Caco-2 (cell line): ENCODE results near the gene PCDHGB2. TPM values are rescaled to one million over a fixed set of nuclear protein-coding genes. Genes with fewer than 3 reads are reported as not detected.

ENCODE experiments used
- BruUV-seq: library from RNA; stranded (reverse); fragments of 400-500 nt; replicated peaks from 2 replicates; lab custom pipeline; 2021; lab: Mats Ljungman, UMichigan
- CTCF ChIA-PET: fragments of 300-600 bp; sonication (Branson Sonifier 250); formaldehyde crosslinking; loops from one replicate; lab custom pipeline; 2022; ENCODE audit warnings: antibody characterized with exemption; lab: Charles Lee
- POLR2A ChIA-PET: fragments of 300-600 bp; sonication (Branson Sonifier 250); formaldehyde crosslinking; loops from one replicate; lab custom pipeline; 2022; ENCODE audit warnings: antibody characterized with exemption; lab: Charles Lee
- DNase-seq, 2 experiments: peaks; one replicate each; pipeline versions ENCODE4 v3.0.0 to v3.0.0-alpha.2; 2020 to 2022
- H3K27me3 ChIP-seq: replicated peaks from 2 replicates; pipeline ENCODE4 v1.6.0; 2011; ENCODE audit warnings: low read length; ENCODE audit not compliant: control insufficient read depth, insufficient read depth
- H3K36me3 ChIP-seq: 2 replicates; pipeline ENCODE4 v1.5.1; 2011; ENCODE audit warnings: low read length; ENCODE audit not compliant: control insufficient read depth, insufficient read depth
- H3K4me1 ChIP-seq: fragments of 250-450 bp; sonication (Bioruptor Pico); 2 replicates; pipeline ENCODE4 v1.5.1; 2020; ENCODE audit warnings: mild to moderate bottlenecking
- H3K4me3 ChIP-seq: 2 replicates; pipeline ENCODE4 v1.5.1; 2011; ENCODE audit warnings: low read depth, mild to moderate bottlenecking, control low read depth, low read length
- H3K9me3 ChIP-seq: fragments of 250-450 bp; sonication (Bioruptor Pico); 2 replicates; pipeline ENCODE4 v1.5.1; 2020; ENCODE audit warnings: mild to moderate bottlenecking, moderate library complexity
- H3K27ac Mint-ChIP-seq: one replicate; pipeline ENCODE4 v1.8.0; 2022; ENCODE audit warnings: mixed read lengths; ENCODE audit not compliant: unreplicated experiment
- H3K27me3 Mint-ChIP-seq: one replicate; pipeline ENCODE4 v1.8.0; 2022; ENCODE audit warnings: mixed read lengths; ENCODE audit not compliant: insufficient read depth, unreplicated experiment
- H3K36me3 Mint-ChIP-seq: one replicate; pipeline ENCODE4 v1.8.0; 2022; ENCODE audit warnings: mild to moderate bottlenecking, mixed read lengths; ENCODE audit not compliant: insufficient read depth, unreplicated experiment
- H3K4me1 Mint-ChIP-seq: one replicate; pipeline ENCODE4 v1.8.0; 2022; ENCODE audit warnings: low read depth, mixed read lengths; ENCODE audit not compliant: unreplicated experiment
- H3K4me3 Mint-ChIP-seq: one replicate; pipeline ENCODE4 v1.8.0; 2022; ENCODE audit warnings: mild to moderate bottlenecking, moderate library complexity, mixed read lengths; ENCODE audit not compliant: unreplicated experiment
- H3K9me3 Mint-ChIP-seq: one replicate; pipeline ENCODE4 v1.8.0; 2022; ENCODE audit warnings: mixed read lengths; ENCODE audit not compliant: unreplicated experiment
- intact Hi-C: fragments of 100-400 bp; cut with micrococcal nuclease; formaldehyde crosslinking; loops from one replicate; pipeline ENCODE4 v1.10.0; 2022; ENCODE audit not compliant: unreplicated experiment
- total RNA-seq: library from RNA; stranded (reverse); gene quantifications from 2 replicates; pipeline ENCODE4 v1.2.3, GENCODE V29; 2022
- TF ChIP-seq, protein P1 (sequence below), 2 experiments: fragments of 200-600 bp in 1 of 2; IDR thresholded peaks; 1 replicate in 1 of 2; 2 replicates in 1 of 2; pipeline versions ENCODE4 v1.5.1 to v1.8.0; 2011 to 2022; ENCODE audit warnings: antibody characterized with exemption in 1 of 2, control low read depth in 1 of 2, inconsistent platforms in 1 of 2, low read depth in 1 of 2, low read length in 1 of 2, mild to moderate bottlenecking in 1 of 2, moderate library complexity in 1 of 2; ENCODE audit not compliant: insufficient read depth in 1 of 2, severe bottlenecking in 1 of 2, unreplicated experiment in 1 of 2

Gene PCDHGB2
- total RNA-seq, 1 experiment from 2014 or later, result 1.3 TPM

DNA sequence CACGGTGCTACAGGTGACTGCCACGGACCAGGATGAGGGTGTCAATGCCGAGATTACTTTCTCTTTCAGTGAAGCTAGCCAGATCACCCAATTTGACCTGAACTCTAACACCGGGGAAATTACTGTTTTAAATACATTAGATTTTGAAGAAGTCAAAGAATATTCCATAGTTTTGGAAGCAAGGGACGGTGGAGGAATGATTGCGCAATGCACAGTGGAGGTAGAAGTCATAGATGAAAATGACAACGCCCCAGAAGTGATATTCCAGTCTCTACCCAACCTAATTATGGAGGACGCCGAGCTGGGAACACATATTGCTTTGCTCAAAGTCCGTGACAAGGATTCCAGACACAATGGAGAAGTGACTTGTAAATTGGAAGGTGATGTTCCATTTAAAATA lies 28.9 kb downstream of the PCDHGB2 start:
- no peak for DNase-seq
- intact Hi-C loops, result no loop called here
- H3K4me1 Mint-ChIP-seq, result no peaks in the 10 kb centered on the region
- H3K4me3 ChIP-seq, result no peak overlapping the region
- TF ChIP-seq, protein P1, sequence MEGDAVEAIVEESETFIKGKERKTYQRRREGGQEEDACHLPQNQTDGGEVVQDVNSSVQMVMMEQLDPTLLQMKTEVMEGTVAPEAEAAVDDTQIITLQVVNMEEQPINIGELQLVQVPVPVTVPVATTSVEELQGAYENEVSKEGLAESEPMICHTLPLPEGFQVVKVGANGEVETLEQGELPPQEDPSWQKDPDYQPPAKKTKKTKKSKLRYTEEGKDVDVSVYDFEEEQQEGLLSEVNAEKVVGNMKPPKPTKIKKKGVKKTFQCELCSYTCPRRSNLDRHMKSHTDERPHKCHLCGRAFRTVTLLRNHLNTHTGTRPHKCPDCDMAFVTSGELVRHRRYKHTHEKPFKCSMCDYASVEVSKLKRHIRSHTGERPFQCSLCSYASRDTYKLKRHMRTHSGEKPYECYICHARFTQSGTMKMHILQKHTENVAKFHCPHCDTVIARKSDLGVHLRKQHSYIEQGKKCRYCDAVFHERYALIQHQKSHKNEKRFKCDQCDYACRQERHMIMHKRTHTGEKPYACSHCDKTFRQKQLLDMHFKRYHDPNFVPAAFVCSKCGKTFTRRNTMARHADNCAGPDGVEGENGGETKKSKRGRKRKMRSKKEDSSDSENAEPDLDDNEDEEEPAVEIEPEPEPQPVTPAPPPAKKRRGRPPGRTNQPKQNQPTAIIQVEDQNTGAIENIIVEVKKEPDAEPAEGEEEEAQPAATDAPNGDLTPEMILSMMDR (IDR thresholded peaks at IDR 0.05; ENCODE audit: insufficient read depth in 1 of 2, low read depth in 1 of 2, low read length in 1 of 2, severe bottlenecking in 1 of 2, unreplicated experiment in 1 of 2), result no peak
- no peaks in the 10 kb centered on the region for H3K27me3 Mint-ChIP-seq
- POLR2A ChIA-PET, result no interaction called here
- no peaks in the 10 kb centered on the region for H3K27me3 ChIP-seq
- peaks cover 19% of the 10 kb centered on the region for H3K9me3 Mint-ChIP-seq
- BruUV-seq, result no TSS peak
- H3K4me1 ChIP-seq, result no peaks in the 10 kb centered on the region
- H3K9me3 ChIP-seq, result no peaks in the 10 kb centered on the region
- H3K36me3 Mint-ChIP-seq, result no peaks in the 10 kb centered on the region
- H3K4me3 Mint-ChIP-seq, result no peak overlapping the region
- H3K36me3 ChIP-seq, result no peaks in the 10 kb centered on the region
- H3K27ac Mint-ChIP-seq, result no peak overlapping the region
- CTCF ChIA-PET, result interaction anchor here (0.8 kb wide), 1 partner anchor 9 kb away, joined by 3 read pairs; the partner anchor contains the start of gene PCDHGB5

DNA sequence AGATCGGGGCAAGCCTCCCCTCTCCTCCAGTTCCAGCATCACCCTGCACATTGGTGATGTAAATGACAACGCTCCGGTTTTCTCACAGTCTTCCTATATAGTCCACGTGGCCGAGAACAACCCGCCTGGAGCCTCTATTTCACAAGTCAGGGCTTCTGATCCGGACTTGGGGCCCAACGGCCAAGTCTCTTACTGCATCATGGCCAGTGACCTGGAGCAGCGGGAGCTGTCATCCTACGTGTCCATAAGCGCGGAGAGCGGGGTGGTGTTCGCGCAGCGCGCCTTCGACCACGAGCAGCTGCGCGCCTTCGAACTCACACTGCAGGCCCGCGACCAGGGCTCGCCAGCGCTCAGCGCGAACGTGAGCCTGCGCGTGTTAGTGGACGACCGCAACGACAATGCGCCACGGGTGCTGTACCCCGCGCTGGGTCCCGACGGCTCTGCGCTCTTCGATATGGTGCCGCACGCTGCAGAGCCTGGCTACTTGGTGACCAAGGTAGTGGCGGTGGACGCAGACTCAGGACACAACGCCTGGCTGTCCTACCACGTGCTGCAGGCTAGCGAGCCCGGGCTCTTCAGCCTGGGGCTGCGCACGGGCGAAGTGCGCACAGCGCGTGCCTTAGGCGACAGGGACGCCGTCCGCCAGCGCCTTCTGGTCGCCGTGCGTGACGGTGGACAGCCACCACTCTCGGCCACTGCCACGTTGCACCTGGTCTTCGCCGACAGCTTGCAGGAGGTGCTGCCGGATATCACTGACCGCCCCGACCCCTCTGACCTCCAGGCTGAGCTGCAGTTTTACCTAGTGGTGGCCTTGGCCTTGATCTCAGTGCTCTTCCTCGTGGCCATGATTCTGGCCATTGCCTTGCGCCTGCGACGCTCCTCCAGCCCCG lies 29.6 kb downstream of the PCDHGB2 start:
- Histone ChIP-seq H3K9me3 (no peaks in the 10 kb centered on the region), H3K4me3 (no peak overlapping the region), H3K27me3 (no peaks in the 10 kb centered on the region), H3K4me1 (no peaks in the 10 kb centered on the region), H3K36me3 (no peaks in the 10 kb centered on the region)
- H3K27me3 Mint-ChIP-seq, result no peaks in the 10 kb centered on the region
- no peaks in the 10 kb centered on the region for H3K4me1 Mint-ChIP-seq
- intact Hi-C loops, result no loop called here
- POLR2A ChIA-PET, result no interaction called here
- TF ChIP-seq, protein P1 (IDR thresholded peaks at IDR 0.05; ENCODE audit: insufficient read depth in 1 of 2, low read depth in 1 of 2, low read length in 1 of 2, severe bottlenecking in 1 of 2, unreplicated experiment in 1 of 2), result no peak
- CTCF ChIA-PET, result interaction anchor here (0.8 to 1.5 kb wide), 2 partner anchors 8 to 175 kb away, joined by 3 to 5 read pairs; partner anchors contain the start of gene PCDHGB5
- H3K9me3 Mint-ChIP-seq, result peaks cover 19% of the 10 kb centered on the region
- no peak overlapping the region for H3K4me3 Mint-ChIP-seq
- no peak for DNase-seq
- BruUV-seq, result no TSS peak
- H3K27ac Mint-ChIP-seq, result no peak overlapping the region
- H3K36me3 Mint-ChIP-seq, result no peaks in the 10 kb centered on the region

DNA sequence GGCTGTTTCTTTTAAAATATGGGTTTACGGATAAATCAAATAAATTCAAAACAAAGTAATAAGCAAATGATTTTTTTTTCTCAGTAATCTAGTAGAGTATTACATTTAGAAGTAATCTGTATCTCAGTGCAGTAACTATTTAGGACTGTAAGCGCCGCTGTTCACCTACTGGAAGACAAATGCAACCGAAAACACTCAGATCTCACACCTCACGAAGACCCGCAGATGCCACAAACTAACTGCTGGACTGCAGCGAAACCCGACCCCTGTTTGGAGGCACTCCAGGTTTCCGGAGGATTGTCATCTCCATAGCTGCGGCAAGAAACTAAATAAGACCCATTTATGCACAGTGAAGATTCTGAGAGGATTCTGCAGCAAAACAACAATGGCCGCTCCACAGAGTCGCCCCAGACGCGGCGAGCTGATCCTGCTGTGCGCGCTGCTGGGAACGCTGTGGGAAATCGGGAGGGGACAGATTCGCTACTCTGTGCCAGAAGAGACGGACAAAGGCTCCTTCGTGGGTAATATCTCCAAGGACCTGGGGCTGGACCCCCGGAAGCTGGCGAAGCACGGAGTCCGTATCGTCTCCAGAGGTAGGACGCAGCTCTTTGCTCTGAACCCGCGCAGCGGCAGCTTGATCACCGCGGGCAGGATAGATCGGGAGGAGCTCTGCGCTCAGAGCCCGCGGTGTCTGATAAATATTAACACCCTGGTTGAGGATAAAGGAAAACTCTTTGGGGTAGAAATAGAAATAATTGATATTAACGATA lies 32.8 kb downstream of the PCDHGB2 start, which contains the start of gene PCDHGA8:
Gene PCDHGA8, plus strand, starts transcription at position 205 of the 770 bp plus-strand sequence. Its CDS starts 181 bp downstream, at position 386.
- Mint-ChIP-seq H3K36me3 (no peaks in the 10 kb centered on the region), H3K4me1 (no peaks in the 10 kb centered on the region), H3K9me3 (peaks cover 19% of the 10 kb centered on the region), H3K27me3 (no peaks in the 10 kb centered on the region), H3K4me3 (no peak within 1 kb of the TSS), H3K27ac (no peak within 1 kb of the TSS)
- Histone ChIP-seq H3K4me1 (no peaks in the 10 kb centered on the region), H3K27me3 (no peaks in the 10 kb centered on the region), H3K9me3 (no peaks in the 10 kb centered on the region), H3K36me3 (no peaks in the 10 kb centered on the region), H3K4me3 (no peak within 1 kb of the TSS)
- no peak for DNase-seq
- intact Hi-C loops, result no loop called here
- no TSS peak for BruUV-seq
- TF ChIP-seq, protein P1 (IDR thresholded peaks at IDR 0.05; ENCODE audit: insufficient read depth in 1 of 2, low read depth in 1 of 2, low read length in 1 of 2, severe bottlenecking in 1 of 2, unreplicated experiment in 1 of 2), result peak in 1 of 2 experiments; percentile 3
- POLR2A ChIA-PET, result no interaction called here
- CTCF ChIA-PET, result no interaction called here
